ENCODE measurements around the gene AFMID. TPM values are rescaled to one million over a fixed set of nuclear protein-coding genes. Genes with fewer than 3 reads are reported as not detected.

The AFMID gene
- total RNA-seq, 1 donor from 2014 or later: 35.1 TPM

- Mint-ChIP-seq H3K4me3 (ENCODE audit: unreplicated experiment) (no peak overlapping the region), H3K9me3 (ENCODE audit: unreplicated experiment) (peaks cover 5% of the 10 kb centered on the region), H3K27ac (ENCODE audit: unreplicated experiment) (no peak overlapping the region), H3K36me3 (ENCODE audit: unreplicated experiment) (no peaks in the 10 kb centered on the region), H3K4me1 (ENCODE audit: unreplicated experiment) (peaks cover 9% of the 10 kb centered on the region), H3K27me3 (ENCODE audit: unreplicated experiment) (no peaks in the 10 kb centered on the region)
- no peak for TF ChIP-seq CTCF (IDR thresholded peaks at IDR 0.05)
- DNase-seq (ENCODE audit: extremely low spot score, unreplicated experiment): no peak
These were observed 62.1 kb downstream of the AFMID start for GRCh38 chr17:78249074-78249817.

- no peak overlapping the region for H3K4me3 Mint-ChIP-seq (ENCODE audit: unreplicated experiment)
- H3K9me3 Mint-ChIP-seq (ENCODE audit: unreplicated experiment): peaks cover 5% of the 10 kb centered on the region
- H3K27me3 Mint-ChIP-seq (ENCODE audit: unreplicated experiment): no peaks in the 10 kb centered on the region
- peaks cover 10% of the 10 kb centered on the region for H3K4me1 Mint-ChIP-seq (ENCODE audit: unreplicated experiment)
- TF ChIP-seq CTCF (IDR thresholded peaks at IDR 0.05): no peak
- H3K27ac Mint-ChIP-seq (ENCODE audit: unreplicated experiment): no peak overlapping the region
- H3K36me3 Mint-ChIP-seq (ENCODE audit: unreplicated experiment): no peaks in the 10 kb centered on the region
- DNase-seq (ENCODE audit: extremely low spot score, unreplicated experiment): no peak
These were observed 63.0 kb downstream of the AFMID start for GRCh38 chr17:78249818-78250806.

- H3K27ac Mint-ChIP-seq (ENCODE audit: unreplicated experiment): no peak overlapping the region
- no peak overlapping the region for H3K4me3 Mint-ChIP-seq (ENCODE audit: unreplicated experiment)
- peak; percentile 100 for TF ChIP-seq CTCF (IDR thresholded peaks at IDR 0.05)
- no peaks in the 10 kb centered on the region for H3K27me3 Mint-ChIP-seq (ENCODE audit: unreplicated experiment)
- H3K4me1 Mint-ChIP-seq (ENCODE audit: unreplicated experiment): peaks cover 10% of the 10 kb centered on the region
- H3K36me3 Mint-ChIP-seq (ENCODE audit: unreplicated experiment): no peaks in the 10 kb centered on the region
- no peaks in the 10 kb centered on the region for H3K9me3 Mint-ChIP-seq (ENCODE audit: unreplicated experiment)
- DNase-seq (ENCODE audit: extremely low spot score, unreplicated experiment): peak; percentile 97
These were observed 64.0 kb downstream of the AFMID start for GRCh38 chr17:78250891-78251772.

DNA sequence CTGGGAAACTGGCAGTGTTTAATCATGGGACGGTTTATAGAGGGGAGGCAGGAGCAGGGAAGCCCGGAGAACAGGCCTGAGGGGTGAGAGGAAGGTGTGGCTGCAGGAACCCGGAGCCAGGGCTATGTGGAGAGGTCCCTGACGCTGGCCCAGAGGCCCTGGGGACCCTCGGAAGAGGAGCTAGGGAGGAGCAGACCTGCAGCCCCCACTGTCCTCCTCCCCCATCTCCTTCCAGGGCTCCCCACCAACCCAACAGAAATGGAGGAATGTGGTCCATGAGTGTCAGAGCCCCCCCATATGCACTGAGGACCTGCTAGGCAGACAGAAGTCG lies 64.6 kb downstream of the AFMID start:
- no peak for DNase-seq (ENCODE audit: extremely low spot score, unreplicated experiment)
- Mint-ChIP-seq H3K36me3 (ENCODE audit: unreplicated experiment) (no peaks in the 10 kb centered on the region), H3K9me3 (ENCODE audit: unreplicated experiment) (no peaks in the 10 kb centered on the region), H3K4me3 (ENCODE audit: unreplicated experiment) (no peak overlapping the region), H3K4me1 (ENCODE audit: unreplicated experiment) (peaks cover 10% of the 10 kb centered on the region), H3K27me3 (ENCODE audit: unreplicated experiment) (no peaks in the 10 kb centered on the region), H3K27ac (ENCODE audit: unreplicated experiment) (no peak overlapping the region)
- TF ChIP-seq CTCF (IDR thresholded peaks at IDR 0.05): no peak

All from osteocyte (in vitro differentiated cells).